Fibroblast of lung (primary cell): ENCODE results near the gene VDAC2. TPM values are rescaled to one million over a fixed set of nuclear protein-coding genes. Genes with fewer than 3 reads are reported as not detected.
"Not testable (repeated sequence)": the region's sequence is repeated elsewhere in the genome, so short reads cannot be mapped to it uniquely, and the experiment has no call there.

ENCODE experiments used
- DNase-seq, 2 donors: peaks; one replicate each; pipeline versions ENCODE4 v3.0.0 to v3.0.0-alpha.2; 2010; ENCODE audit warnings: low read depth in 2 of 2
- H2AFZ ChIP-seq: 2 replicates; pipeline ENCODE4 v1.5.1; 2012; ENCODE audit warnings: low read length, control low read depth, inconsistent platforms
- H3K27ac ChIP-seq: 2 replicates; pipeline ENCODE4 v1.5.1; 2011; ENCODE audit warnings: low read length, control low read depth; ENCODE audit not compliant: insufficient read depth
- H3K27me3 ChIP-seq: 2 replicates; pipeline ENCODE4 v1.5.1; 2011; ENCODE audit warnings: mild to moderate bottlenecking, low read length; ENCODE audit not compliant: control insufficient read depth, insufficient read depth
- H3K36me3 ChIP-seq: 2 replicates; pipeline ENCODE4 v1.5.1; 2011; ENCODE audit warnings: low read length; ENCODE audit not compliant: control insufficient read depth, insufficient read depth
- H3K4me1 ChIP-seq: 2 replicates; pipeline ENCODE4 v1.5.1; 2011; ENCODE audit warnings: low read length; ENCODE audit not compliant: control insufficient read depth, insufficient read depth; ENCODE audit errors: extremely low read depth
- H3K4me2 ChIP-seq: 2 replicates; pipeline ENCODE4 v1.5.1; 2011; ENCODE audit warnings: low read length, control low read depth; ENCODE audit not compliant: insufficient read depth; ENCODE audit errors: extremely low read depth
- H3K4me3 ChIP-seq, 4 experiments: fragments of 200-600 bp in 1 of 4; sonication (generic) in 1 of 4; replicated peaks in 1 of 4; 2 replicates each; pipeline ENCODE4 v1.5.1; 2011 to 2016; ENCODE audit warnings: low read length in 4 of 4, low read depth in 3 of 4, mild to moderate bottlenecking in 3 of 4, control low read depth in 2 of 4, inconsistent platforms in 1 of 4, mixed read lengths in 1 of 4; ENCODE audit not compliant: insufficient read depth in 1 of 4; ENCODE audit errors: control extremely low read depth in 1 of 4
- H3K79me2 ChIP-seq: 2 replicates; pipeline ENCODE4 v1.5.1; 2012; ENCODE audit warnings: mild to moderate bottlenecking, low read length, inconsistent platforms; ENCODE audit not compliant: control insufficient read depth, insufficient read depth
- H3K9ac ChIP-seq: 2 replicates; pipeline ENCODE4 v1.5.1; 2011; ENCODE audit warnings: mild to moderate bottlenecking, low read length, control low read depth; ENCODE audit not compliant: insufficient read depth
- H3K9me3 ChIP-seq: 2 replicates; pipeline ENCODE4 v1.5.1; 2012; ENCODE audit warnings: low read depth, low read length; ENCODE audit not compliant: control insufficient read depth, insufficient read depth
- H4K20me1 ChIP-seq: 2 replicates; pipeline ENCODE4 v1.5.1; 2011; ENCODE audit warnings: low read length; ENCODE audit not compliant: control insufficient read depth, insufficient read depth; ENCODE audit errors: extremely low read depth
- CTCF ChIP-seq, 2 donors: IDR thresholded peaks in 1 of 2; conservative IDR thresholded peaks in 1 of 2; 1 replicate in 1 of 2; 2 replicates in 1 of 2; pipeline ENCODE4 v1.5.1; 2011 to 2012; ENCODE audit warnings: low read length in 2 of 2, control low read depth in 1 of 2, inconsistent platforms in 1 of 2, low read depth in 1 of 2, mild to moderate bottlenecking in 1 of 2
- EZH2 ChIP-seq: IDR thresholded peaks from 2 replicates; pipeline ENCODE4 v1.5.1; 2012; ENCODE audit warnings: low read length, control low read depth, mild to moderate bottlenecking; ENCODE audit errors: missing control alignments
- polyA plus RNA-seq, 2 donors: library from polyadenylated mRNA; depleted of rRNA in 1 of 2; stranded (reverse) in 1 of 2; unstranded in 1 of 2; fragments of >200 nt; gene quantifications; 2 replicates each; pipeline ENCODE4 v1.2.1, GENCODE V29; 2011 to 2012; ENCODE audit warnings: missing spikeins in 1 of 2
- total RNA-seq: library from RNA; depleted of rRNA; stranded (reverse); fragments of >200 nt; gene quantifications from 2 replicates; pipeline ENCODE4 v1.2.1, GENCODE V29; 2014

VDAC2 gene
- total and polyA plus RNA-seq, 2 donors (not counting 1 experiment from before 2014, with no cell fraction given) = 151 to 208 TPM

- Histone ChIP-seq H3K79me2 (no peaks in the 10 kb centered on the region), H3K4me1 (peaks cover 10% of the 10 kb centered on the region), H3K4me2 (no peak overlapping the region), H3K9ac (no peak overlapping the region), H3K27ac (no peak overlapping the region), H3K36me3 (no peaks in the 10 kb centered on the region), H4K20me1 (no peaks in the 10 kb centered on the region), H2AFZ (no peak overlapping the region), H3K4me3 (no peak overlapping the region), H3K27me3 (no peaks in the 10 kb centered on the region), H3K9me3 (no peaks in the 10 kb centered on the region)
- no peak for DNase-seq
- TF ChIP-seq CTCF (conservative IDR thresholded peaks at IDR 0.05 in 1 of 2, IDR thresholded peaks at IDR 0.05 in 1 of 2; ENCODE audit: low read depth in 1 of 2, low read length in 2 of 2) (no peak), EZH2 (no peak)
Measured at GRCh38 chr10:75201793-75202307, 8.7 kb upstream of the VDAC2 start.

GRCh38 chr10:75202321-75203045, 8.1 kb upstream of the VDAC2 start:
- no peaks in the 10 kb centered on the region for H3K79me2 ChIP-seq
- H3K4me1 ChIP-seq = peaks cover 11% of the 10 kb centered on the region
- H4K20me1 ChIP-seq = no peaks in the 10 kb centered on the region
- no peaks in the 10 kb centered on the region for H3K9me3 ChIP-seq
- H3K4me3 ChIP-seq = no peak overlapping the region
- H3K27me3 ChIP-seq = no peaks in the 10 kb centered on the region
- TF ChIP-seq CTCF (conservative IDR thresholded peaks at IDR 0.05 in 1 of 2, IDR thresholded peaks at IDR 0.05 in 1 of 2; ENCODE audit: low read depth in 1 of 2, low read length in 2 of 2) (no peak), EZH2 (no peak)
- H3K27ac ChIP-seq = peak overlapping the region; percentile 42
- peak overlapping the region; percentile 62 for H2AFZ ChIP-seq
- H3K36me3 ChIP-seq = no peaks in the 10 kb centered on the region
- H3K9ac ChIP-seq = no peak overlapping the region
- peak overlapping the region; percentile 60 for H3K4me2 ChIP-seq
- DNase-seq = peak; percentile 68 to 81

GRCh38 chr10:75203046-75203620, 7.5 kb upstream of the VDAC2 start:
- H4K20me1 ChIP-seq, DNase-seq, H3K4me3 ChIP-seq, H3K36me3 ChIP-seq, H3K79me2 ChIP-seq, H3K9me3 ChIP-seq, H3K27me3 ChIP-seq, H3K9ac ChIP-seq: not testable (repeated sequence)
- peak overlapping the region; percentile 42 for H3K27ac ChIP-seq
- peak overlapping the region; percentile 62 for H2AFZ ChIP-seq
- H3K4me2 ChIP-seq = peak overlapping the region; percentile 60
- peaks cover 17% of the 10 kb centered on the region for H3K4me1 ChIP-seq
